HG02571 (cell line): ENCODE results near the gene CTAG2.
"Not testable (repeated sequence)": the region's sequence is repeated elsewhere in the genome, so short reads cannot be mapped to it uniquely, and the experiment has no call there.

ENCODE experiments used
- ATAC-seq: cut with Tn5 transposase; IDR thresholded peaks from one replicate; pipeline ENCODE4 v1.9.1; 2021; ENCODE audit warnings: mild to moderate bottlenecking, moderate library complexity; ENCODE audit not compliant: unreplicated experiment

Gene CTAG2

DNA sequence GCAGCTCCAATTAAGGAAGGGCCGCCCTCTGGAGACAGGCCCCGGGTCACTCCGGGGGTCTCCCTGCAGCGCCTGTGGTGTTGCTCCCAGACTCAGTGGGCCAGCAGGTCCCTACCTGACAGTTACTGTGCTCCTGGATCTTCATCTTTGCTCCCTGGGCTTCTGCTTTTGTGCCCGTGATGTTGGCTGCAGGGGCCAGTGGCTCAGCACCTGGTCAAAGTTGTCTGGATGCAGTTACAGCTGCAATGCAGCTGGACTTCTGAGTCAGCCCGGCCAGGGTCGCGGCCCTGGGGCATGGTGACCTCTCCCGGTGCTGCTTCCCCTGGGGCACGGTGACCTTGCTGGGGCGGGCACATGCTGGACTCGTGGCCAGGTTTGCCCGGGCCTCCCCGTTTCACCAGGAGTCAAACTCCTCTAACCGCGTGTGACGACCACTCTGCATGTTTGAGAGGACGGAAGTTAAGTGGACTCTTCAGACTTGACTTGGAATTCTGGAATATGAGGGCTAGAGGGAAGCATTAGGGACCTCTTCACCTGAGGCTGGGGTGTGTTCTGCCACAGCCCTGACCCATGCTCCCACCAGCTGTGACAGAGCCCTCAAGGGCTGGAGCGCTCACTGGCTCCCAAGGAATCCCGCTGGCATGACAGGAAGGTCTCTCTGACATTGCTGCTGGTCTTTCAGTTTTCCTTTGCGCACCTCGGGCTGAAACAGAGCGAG lies 3.7 kb downstream of the CTAG2 start:
- no peak for ATAC-seq

GRCh38 chrX:154648931-154649330 lies 4.4 kb downstream of the CTAG2 start:
- ATAC-seq, result no peak

DNA sequence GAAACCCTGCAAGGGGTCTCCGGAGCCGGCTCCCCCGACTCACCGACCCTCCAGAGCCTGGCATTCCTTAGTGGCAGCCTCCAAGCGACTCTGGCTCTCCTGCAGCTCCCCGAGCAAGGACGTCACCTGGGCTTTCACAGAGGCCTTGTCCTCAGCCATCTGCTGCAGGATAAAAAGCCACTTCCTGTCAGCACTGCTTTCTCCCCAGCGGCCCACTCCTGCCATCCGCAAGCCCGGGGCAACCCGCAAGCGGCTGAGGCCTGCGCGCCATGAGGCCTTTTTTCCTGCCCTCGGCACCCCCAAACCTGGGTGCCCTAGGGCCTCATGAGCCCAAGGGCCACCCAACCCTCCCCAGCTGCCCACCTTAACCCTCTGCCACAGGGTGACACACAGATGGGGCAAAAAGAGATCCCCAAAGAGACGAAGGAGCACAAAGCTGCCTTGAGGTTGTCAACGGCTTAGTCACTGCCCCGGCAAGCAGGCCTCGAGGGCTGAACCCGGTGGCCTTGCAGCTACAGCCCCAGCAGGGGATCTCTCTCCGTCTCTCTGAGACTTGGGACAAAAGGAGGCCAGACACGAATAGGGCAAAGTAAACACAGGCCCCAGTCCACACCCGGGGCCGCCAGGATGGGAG lies 7.5 kb downstream of the CTAG2 start:
- not testable (repeated sequence) for ATAC-seq

GRCh38 chrX:154643708-154644107 lies 9.7 kb downstream of the CTAG2 start:
- ATAC-seq, result not testable (repeated sequence)

- not testable (repeated sequence) for ATAC-seq
These were observed 11.6 kb downstream of the CTAG2 start for GRCh38 chrX:154641740-154642139.

DNA sequence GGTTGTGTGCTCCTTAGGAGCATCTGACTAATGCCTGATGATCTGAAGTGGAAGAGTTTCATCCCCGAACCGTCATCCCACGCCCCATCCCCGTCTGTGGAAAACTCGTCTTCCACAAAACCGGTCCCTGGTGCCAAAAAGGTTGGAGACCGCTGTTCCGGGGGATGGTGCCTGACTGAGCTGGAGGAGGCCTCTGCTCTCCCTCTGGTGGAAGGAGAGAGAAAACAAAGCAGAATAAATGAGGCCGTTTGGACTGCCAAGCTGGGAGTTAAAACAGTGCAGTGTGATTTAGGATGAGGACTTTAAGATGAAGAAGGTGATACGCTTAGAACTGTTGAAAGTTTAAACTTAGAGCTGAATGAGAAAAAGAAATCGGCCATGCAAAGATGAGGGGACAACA lies 19.7 kb downstream of the CTAG2 start:
- not testable (repeated sequence) for ATAC-seq

DNA sequence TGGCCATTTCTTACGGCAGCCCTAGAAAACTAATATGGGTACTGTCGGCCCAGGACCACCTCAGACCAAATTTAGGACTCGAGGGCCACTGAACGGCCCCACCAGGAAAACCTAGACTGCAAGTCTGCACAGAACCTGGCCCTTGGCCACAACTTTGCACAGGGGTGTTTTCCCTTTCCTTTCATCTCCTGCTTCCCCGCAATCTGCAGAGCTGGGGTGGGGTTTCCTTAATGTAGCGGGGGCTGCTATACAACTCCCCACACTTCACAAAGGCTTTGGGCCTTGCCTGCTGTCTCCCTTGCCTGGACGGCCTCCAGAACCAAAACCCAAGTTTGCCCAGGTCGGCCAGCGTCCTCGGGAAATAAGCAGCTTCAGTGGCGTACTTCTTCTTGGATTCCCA lies 22.4 kb downstream of the CTAG2 start:
- ATAC-seq, result not testable (repeated sequence)

GRCh38 chrX:154628960-154629359 lies 24.4 kb downstream of the CTAG2 start:
- ATAC-seq, result not testable (repeated sequence)

DNA sequence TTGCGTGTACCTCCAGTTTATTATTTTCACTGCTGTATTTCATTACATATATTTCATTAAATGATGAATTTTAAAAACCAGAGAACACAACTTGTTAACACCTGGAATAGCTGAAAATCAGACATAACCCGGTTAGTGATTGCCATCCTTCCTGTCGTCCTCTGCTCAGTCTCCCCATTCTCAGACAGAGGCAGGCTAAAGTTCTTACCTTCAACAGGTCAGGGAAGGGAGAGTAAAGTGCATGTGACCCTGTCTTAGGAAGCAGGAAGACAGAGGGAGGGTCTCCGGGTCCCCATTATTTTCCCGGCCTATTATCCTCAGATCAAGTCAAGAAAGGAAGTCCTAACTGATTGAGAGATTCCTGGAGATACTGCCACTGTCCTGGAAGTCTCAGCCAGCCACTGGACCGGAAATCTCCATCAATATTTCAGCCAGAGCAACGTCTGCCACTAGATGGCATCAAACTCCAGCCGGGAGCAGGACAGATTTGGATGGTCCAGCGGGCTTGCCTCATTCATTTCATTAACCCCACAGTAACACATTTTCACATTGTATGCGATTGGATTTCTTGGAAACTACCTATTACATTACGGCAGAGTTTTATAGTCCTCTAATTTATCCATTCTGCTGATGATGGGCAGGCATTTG lies 32.5 kb downstream of the CTAG2 start:
- not testable (repeated sequence) for ATAC-seq

DNA sequence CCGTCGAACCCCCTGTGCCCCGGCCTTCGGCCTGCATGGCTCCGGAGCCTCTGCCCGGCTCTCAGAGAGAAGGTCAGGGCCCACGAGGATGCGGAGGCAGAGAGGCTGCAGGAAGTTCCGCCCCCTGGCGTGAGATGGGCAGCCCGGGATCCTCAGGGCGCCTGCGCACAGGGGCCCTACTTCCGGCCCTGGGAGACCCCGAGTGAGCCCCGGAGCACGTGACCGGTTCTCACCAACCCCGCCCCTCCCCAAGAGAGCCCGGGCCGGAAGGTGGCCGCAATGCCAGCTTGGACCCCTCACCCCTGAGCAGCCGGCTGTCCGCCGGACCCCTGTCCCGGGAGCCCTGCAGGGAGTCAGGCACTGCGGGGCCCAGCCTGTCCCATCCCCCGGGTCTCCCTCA lies 34.2 kb downstream of the CTAG2 start, which contains the start of gene CTAG1B:
Gene CTAG1B, minus strand, starts transcription at position 101 of the 400 bp plus-strand sequence. Its CDS starts 64 bp downstream, at position 37.
- ATAC-seq, result not testable (repeated sequence)

- not testable (repeated sequence) for ATAC-seq
These were observed 39.8 kb downstream of the CTAG2 start for GRCh38 chrX:154613586-154613985.

GRCh38 chrX:154611146-154611545 lies 42.2 kb downstream of the CTAG2 start:
- not testable (repeated sequence) for ATAC-seq

GRCh38 chrX:154608823-154609222 lies 44.6 kb downstream of the CTAG2 start:
- not testable (repeated sequence) for ATAC-seq

DNA sequence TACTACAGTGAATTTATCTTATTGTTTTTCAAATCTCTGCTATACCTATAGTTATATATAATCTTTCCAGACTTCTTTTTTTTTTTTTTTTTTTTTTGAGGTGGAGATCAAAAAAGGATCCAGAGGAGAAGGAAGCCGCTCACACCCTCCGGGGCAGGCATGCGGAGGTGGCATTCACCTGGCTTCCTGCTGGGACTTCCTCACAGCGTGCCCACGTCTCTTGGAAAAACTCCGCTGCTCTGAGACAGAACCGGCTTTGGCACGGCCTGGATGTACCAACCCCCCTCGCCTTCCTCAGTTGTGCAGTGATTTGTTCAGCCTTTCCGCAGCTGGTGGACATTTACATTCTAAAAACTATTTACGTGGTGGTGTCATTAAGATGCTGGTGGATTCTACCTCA lies 45.4 kb downstream of the CTAG2 start:
- not testable (repeated sequence) for ATAC-seq

GRCh38 chrX:154607370-154607769 lies 46.0 kb downstream of the CTAG2 start:
- no peak for ATAC-seq

DNA sequence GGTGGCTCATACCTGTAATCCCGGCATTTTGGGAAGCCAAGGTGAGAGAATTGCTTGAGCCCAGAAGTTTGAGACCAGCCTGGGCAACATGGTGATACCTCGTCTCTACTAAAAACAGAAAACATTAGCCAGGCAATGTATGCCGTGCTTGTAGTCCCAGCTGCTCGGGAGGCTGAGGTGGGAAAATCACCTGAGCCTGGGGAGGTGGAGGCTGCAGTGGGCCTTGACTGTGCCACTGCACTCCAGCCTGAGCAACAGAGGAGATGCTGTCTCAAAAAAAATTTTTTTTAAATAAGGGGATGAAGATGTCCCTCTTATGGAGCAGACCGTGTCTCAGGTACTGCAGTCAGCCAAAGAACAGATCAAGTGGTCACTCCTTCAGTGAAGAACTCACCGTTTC lies 47.8 kb downstream of the CTAG2 start:
- no peak for ATAC-seq

DNA sequence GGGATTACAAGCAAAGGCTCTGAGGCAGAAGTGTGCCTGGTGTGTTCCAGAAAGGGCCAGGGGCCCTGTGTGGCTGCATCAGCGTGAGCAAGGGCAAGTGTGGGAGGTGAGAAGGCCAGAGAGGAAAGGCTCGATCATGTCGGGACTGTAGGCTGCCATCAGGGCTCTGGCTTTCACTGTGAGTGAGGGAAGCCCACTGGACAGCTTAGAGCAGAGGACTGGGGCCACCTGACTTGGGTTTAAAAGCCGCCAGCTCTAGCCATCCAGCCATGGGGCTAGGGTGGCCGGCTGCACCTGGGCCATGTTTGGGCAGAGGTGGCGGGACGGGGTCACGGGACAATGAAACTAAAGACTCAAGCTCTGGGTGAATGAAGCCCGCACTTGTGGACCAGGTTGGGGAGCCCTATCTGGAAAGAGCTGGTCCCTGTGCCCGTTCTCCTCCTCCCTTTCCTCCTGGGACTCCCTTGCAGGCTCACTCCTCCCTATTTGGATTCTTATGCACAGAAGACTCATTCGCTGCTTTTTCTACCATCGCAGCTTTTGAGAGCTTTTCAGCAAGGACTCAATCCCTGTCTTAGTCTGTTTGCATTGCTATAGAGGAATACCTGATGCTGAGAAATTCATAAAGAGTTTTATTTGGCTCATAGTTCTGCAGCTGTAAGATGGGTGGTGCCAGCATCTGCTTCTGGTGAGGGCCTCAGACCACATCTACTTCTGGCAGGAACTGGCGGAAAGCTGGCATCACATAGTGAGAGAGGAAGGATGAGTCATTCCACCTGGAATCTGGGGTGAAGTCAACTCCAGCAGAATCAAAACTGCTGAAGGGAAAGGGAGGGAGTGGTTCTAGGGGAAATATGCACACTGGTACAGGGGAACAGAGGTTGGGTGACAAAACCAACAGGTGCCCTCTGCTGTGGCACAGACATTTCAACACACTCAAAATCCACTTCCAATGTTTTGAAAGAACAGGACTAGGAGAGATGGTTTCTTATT lies 49.6 kb downstream of the CTAG2 start:
- no peak for ATAC-seq

- no peak for ATAC-seq
These were observed 50.5 kb downstream of the CTAG2 start for GRCh38 chrX:154602766-154603437.

DNA sequence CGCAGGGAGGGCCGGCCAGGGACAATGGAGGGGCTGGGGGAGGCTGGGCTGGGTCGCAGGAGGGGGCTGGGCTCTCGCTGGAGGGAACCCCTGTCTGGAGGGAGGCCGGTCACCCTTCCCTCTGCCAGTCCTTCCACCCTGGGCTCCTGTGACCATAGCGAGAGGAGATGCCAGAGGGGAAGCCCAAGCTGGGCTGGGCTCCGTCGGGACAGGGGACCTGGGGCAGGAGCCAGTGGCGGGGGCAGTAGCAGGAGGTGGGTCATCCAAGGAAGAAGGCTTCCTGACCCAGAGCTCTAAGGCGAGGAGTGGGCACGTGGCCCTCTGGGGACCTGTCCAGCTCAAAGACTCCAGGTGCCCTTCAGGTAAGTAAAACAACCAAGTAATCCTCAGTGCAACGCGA lies 51.2 kb downstream of the CTAG2 start:
- no peak for ATAC-seq
